Chondrocyte (in vitro differentiated cells): ENCODE results near the gene ACTR3C. TPM values are rescaled to one million over a fixed set of nuclear protein-coding genes. Genes with fewer than 3 reads are reported as not detected.
A peak's percentile ranks its signal among the peaks of the same experiment; 100 is the strongest.

ENCODE experiments used
- DNase-seq: peaks from one replicate; pipeline ENCODE4 v3.0.0; 2021; ENCODE audit warnings: mixed read lengths, low spot score
- H3K27ac Mint-ChIP-seq: one replicate; pipeline ENCODE4 v1.8.0; 2021; ENCODE audit warnings: mild to moderate bottlenecking, moderate library complexity, mixed read lengths; ENCODE audit not compliant: unreplicated experiment
- H3K27me3 Mint-ChIP-seq: 2 replicates; pipeline ENCODE4 v1.8.0; 2021; ENCODE audit warnings: low read depth, mixed read lengths
- H3K36me3 Mint-ChIP-seq: 2 replicates; pipeline ENCODE4 v1.8.0; 2021; ENCODE audit warnings: low read depth, mixed read lengths
- H3K4me1 Mint-ChIP-seq: 2 replicates; pipeline ENCODE4 v1.8.0; 2021; ENCODE audit warnings: low read depth, mild to moderate bottlenecking, mixed read lengths
- H3K4me3 Mint-ChIP-seq: one replicate; pipeline ENCODE4 v1.8.0; 2021; ENCODE audit warnings: mild to moderate bottlenecking, moderate library complexity, mixed read lengths; ENCODE audit not compliant: unreplicated experiment
- H3K9me3 Mint-ChIP-seq: 2 replicates; pipeline ENCODE4 v1.8.0; 2021; ENCODE audit warnings: low read depth, mixed read lengths
- CTCF ChIP-seq: fragments of 200-600 bp; sonication (generic); IDR thresholded peaks from 2 replicates; pipeline ENCODE4 v1.5.0; 2021; ENCODE audit warnings: antibody characterized with exemption, mild to moderate bottlenecking, moderate library complexity
- long read RNA-seq: library from polyadenylated mRNA; stranded (forward); transcript quantifications from one replicate; pipeline ENCODE4 v2.0.0, GENCODE V29; 2021
- total RNA-seq: library from RNA; stranded (reverse); gene quantifications from 3 replicates; pipeline ENCODE4 v1.2.1, GENCODE V29; 2021

Gene ACTR3C
- 0.25 to 0.85 TPM in 2 of 3 replicates, not detected in the other for total RNA-seq
- long read RNA-seq, partial matches to known transcripts, result 0 of 1 reads
- long read RNA-seq, other reads (novel, unspliced or antisense), result 1 of 1 reads

GRCh38 chr7:150322833-150323681 lies at the start of gene ACTR3C, which contains the start of gene LRRC61:
Gene ACTR3C, minus strand, starts transcription at chr7:150323545. Its CDS starts 28,249 bp downstream, at chr7:150295296.
Gene LRRC61, plus strand, starts transcription at chr7:150323355. Its CDS starts 13,507 bp downstream, at chr7:150336862.
- H3K27ac Mint-ChIP-seq, result peak within 1 kb of the TSS; percentile 27
- peaks cover 2% of the 10 kb centered on the region for H3K36me3 Mint-ChIP-seq

GRCh38 chr7:150372271-150373048 lies 49.1 kb upstream of the ACTR3C start:
- TF ChIP-seq CTCF, result no peak
- Mint-ChIP-seq H3K27me3 (no peaks in the 10 kb centered on the region), H3K36me3 (peaks cover 9% of the 10 kb centered on the region), H3K4me3 (no peak overlapping the region), H3K27ac (no peak overlapping the region), H3K9me3 (no peaks in the 10 kb centered on the region), H3K4me1 (peaks cover 37% of the 10 kb centered on the region)
- DNase-seq, result no peak

More at GRCh38 chr7:150322833-150323681, at the start of gene ACTR3C, which contains the start of gene LRRC61:
- Mint-ChIP-seq H3K9me3 (no peaks in the 10 kb centered on the region), H3K4me3 (peak within 1 kb of the TSS; percentile 76), H3K4me1 (peaks cover 12% of the 10 kb centered on the region), H3K27me3 (peaks cover 4% of the 10 kb centered on the region)
- TF ChIP-seq CTCF, result no peak
- no peak for DNase-seq

GRCh38 chr7:150371996-150372270 lies 48.6 kb upstream of the ACTR3C start:
- no peak overlapping the region for H3K27ac Mint-ChIP-seq
- H3K4me1 Mint-ChIP-seq, result peaks cover 36% of the 10 kb centered on the region
- TF ChIP-seq CTCF, result no peak
- peaks cover 9% of the 10 kb centered on the region for H3K36me3 Mint-ChIP-seq
- no peaks in the 10 kb centered on the region for H3K9me3 Mint-ChIP-seq
- no peak overlapping the region for H3K4me3 Mint-ChIP-seq
- no peak for DNase-seq
- H3K27me3 Mint-ChIP-seq, result no peaks in the 10 kb centered on the region

GRCh38 chr7:150371131-150371995 lies 48.0 kb upstream of the ACTR3C start:
- TF ChIP-seq CTCF, result no peak
- no peaks in the 10 kb centered on the region for H3K9me3 Mint-ChIP-seq
- no peak overlapping the region for H3K4me3 Mint-ChIP-seq
- H3K27me3 Mint-ChIP-seq, result no peaks in the 10 kb centered on the region
- DNase-seq, result no peak
- peaks cover 36% of the 10 kb centered on the region for H3K4me1 Mint-ChIP-seq
- H3K36me3 Mint-ChIP-seq, result peaks cover 9% of the 10 kb centered on the region
- peak overlapping the region; percentile 96 for H3K27ac Mint-ChIP-seq
